GM20431 (cell line): Measurements from ENCODE around the gene CCDC152.
"Not testable (repeated sequence)": the region's sequence is repeated elsewhere in the genome, so short reads cannot be mapped to it uniquely, and the experiment has no call there.

Experiments
- in situ Hi-C: fragments of 300-500 bp; cut with MseI, MboI; formaldehyde crosslinking; loops from one replicate; pipeline ENCODE4 v1.15.0; 2020; ENCODE audit warnings: low sequenced_read_pairs; ENCODE audit not compliant: unreplicated experiment

CCDC152 gene

GRCh38 chr5:42810834-42811590, 54.4 kb downstream of the CCDC152 start:
- in situ Hi-C loops: no loop called here

- in situ Hi-C loops: no loop called here
Observed at GRCh38 chr5:42811591-42812446, 55.2 kb downstream of the CCDC152 start, which contains the start of gene SELENOP. Gene SELENOP (minus strand): TSS chr5:42811892. CDS start chr5:42808353, 3,539 bp downstream.

- in situ Hi-C loops: no loop called here
Observed at GRCh38 chr5:42812620-42813019, 56.0 kb downstream of the CCDC152 start.

GRCh38 chr5:42813533-42813932, 56.9 kb downstream of the CCDC152 start:
- in situ Hi-C loops: no loop called here

- in situ Hi-C loops: not testable (repeated sequence)
Observed at GRCh38 chr5:42816546-42816945, 59.9 kb downstream of the CCDC152 start.

- in situ Hi-C loops: no loop called here
Observed at GRCh38 chr5:42819745-42820144, 63.1 kb downstream of the CCDC152 start.

- in situ Hi-C loops: no loop called here
Observed at GRCh38 chr5:42822548-42822947, 65.9 kb downstream of the CCDC152 start.

GRCh38 chr5:42824347-42824976, 67.8 kb downstream of the CCDC152 start:
- in situ Hi-C loops: no loop called here

GRCh38 chr5:42825422-42826148, 69.0 kb downstream of the CCDC152 start:
- in situ Hi-C loops: no loop called here

GRCh38 chr5:42826757-42827515, 70.3 kb downstream of the CCDC152 start:
- in situ Hi-C loops: no loop called here

- in situ Hi-C loops: no loop called here
Observed at GRCh38 chr5:42828671-42829070, 72.1 kb downstream of the CCDC152 start.

GRCh38 chr5:42830924-42831323, 74.3 kb downstream of the CCDC152 start:
- in situ Hi-C loops: no loop called here

- in situ Hi-C loops: no loop called here
Observed at GRCh38 chr5:42832060-42832459, 75.4 kb downstream of the CCDC152 start.

- in situ Hi-C loops: no loop called here
Observed at GRCh38 chr5:42836070-42836769, 79.6 kb downstream of the CCDC152 start.

- in situ Hi-C loops: no loop called here
Observed at GRCh38 chr5:42837601-42838000, 81.0 kb downstream of the CCDC152 start.

GRCh38 chr5:42839196-42839595, 82.6 kb downstream of the CCDC152 start:
- in situ Hi-C loops: no loop called here

- in situ Hi-C loops: no loop called here
Observed at GRCh38 chr5:42840269-42840668, 83.7 kb downstream of the CCDC152 start.

GRCh38 chr5:42840842-42841567, 84.4 kb downstream of the CCDC152 start:
- in situ Hi-C loops: no loop called here
